GM12891 (cell line): Measurements from ENCODE around the gene WDR3.

Experiments
- POLR2A ChIP-seq: IDR thresholded peaks from 2 replicates; pipeline ENCODE4 v1.6.1; 2011; ENCODE audit warnings: low read depth, low read length, control low read depth
- POLR2AphosphoS5 ChIP-seq: IDR thresholded peaks from 2 replicates; pipeline ENCODE4 v1.6.1; 2011; ENCODE audit warnings: low read depth, low read length, control low read depth
- SPI1 ChIP-seq: IDR thresholded peaks from 2 replicates; pipeline ENCODE4 v1.6.1; 2011; ENCODE audit warnings: low read depth, low read length, control low read depth

GRCh38 chr1:117976381-117976780 lies 46.8 kb downstream of the WDR3 start:
- no peak for TF ChIP-seq POLR2AphosphoS5
- no peak for TF ChIP-seq SPI1
- TF ChIP-seq POLR2A = no peak
